Muscle of leg (tissue), 11 donors: ENCODE measurements around the gene SMIM36. TPM values are rescaled to one million over a fixed set of nuclear protein-coding genes. Genes with fewer than 3 reads are reported as not detected.
"Not testable (repeated sequence)": the region's sequence is repeated elsewhere in the genome, so short reads cannot be mapped to it uniquely, and the experiment has no call there.

Source experiments
- DNase-seq: peaks from one replicate; pipeline ENCODE4 v3.0.0; 2013
- H3K27ac ChIP-seq: one replicate; pipeline ENCODE4 v1.5.1; 2013; ENCODE audit warnings: mild to moderate bottlenecking, low read length, control low read depth
- H3K27me3 ChIP-seq: one replicate; pipeline ENCODE4 v1.6.1; 2013; ENCODE audit warnings: low read length; ENCODE audit not compliant: control insufficient read depth, insufficient read depth
- H3K36me3 ChIP-seq: one replicate; pipeline ENCODE4 v1.6.1; 2013; ENCODE audit warnings: low read length; ENCODE audit not compliant: control insufficient read depth, insufficient read depth
- H3K4me1 ChIP-seq: one replicate; pipeline ENCODE4 v1.6.1; 2013; ENCODE audit warnings: low read length; ENCODE audit not compliant: control insufficient read depth, insufficient read depth
- H3K4me3 ChIP-seq: one replicate; pipeline ENCODE4 v1.5.1; 2013; ENCODE audit warnings: low read length, control low read depth
- H3K9me3 ChIP-seq: replicated peaks from 2 replicates; pipeline ENCODE4 v1.6.1; 2013; ENCODE audit warnings: low read depth, low read length; ENCODE audit not compliant: control insufficient read depth
- WGBS: methylation state at CpG from one replicate; pipeline ENCODE4 v1.1.5; 2013; ENCODE audit warnings: missing lambda C conversion rate; ENCODE audit not compliant: insufficient coverage; 5-methylcytosine and 5-hydroxymethylcytosine counted together
- polyA plus RNA-seq, 8 donors: library from polyadenylated mRNA; unstranded; fragments of 120-200 nt; gene quantifications; one replicate each; pipeline versions ENCODE4 v1.2.1 to v1.2.3, GENCODE V29; 2013; ENCODE audit warnings: inconsistent platforms in 1 of 8, low replicate concordance in 1 of 8; ENCODE audit not compliant: insufficient read length in 8 of 8, insufficient read depth in 1 of 8
- total RNA-seq: library from RNA; stranded (reverse); fragments of 120-200 nt; gene quantifications from one replicate; pipeline ENCODE4 v1.2.4, GENCODE V29; 2013

SMIM36 gene
- total and polyA plus RNA-seq, 9 donors: 0.11 to 0.47 (median 0.13) TPM; not detected in 5

DNA sequence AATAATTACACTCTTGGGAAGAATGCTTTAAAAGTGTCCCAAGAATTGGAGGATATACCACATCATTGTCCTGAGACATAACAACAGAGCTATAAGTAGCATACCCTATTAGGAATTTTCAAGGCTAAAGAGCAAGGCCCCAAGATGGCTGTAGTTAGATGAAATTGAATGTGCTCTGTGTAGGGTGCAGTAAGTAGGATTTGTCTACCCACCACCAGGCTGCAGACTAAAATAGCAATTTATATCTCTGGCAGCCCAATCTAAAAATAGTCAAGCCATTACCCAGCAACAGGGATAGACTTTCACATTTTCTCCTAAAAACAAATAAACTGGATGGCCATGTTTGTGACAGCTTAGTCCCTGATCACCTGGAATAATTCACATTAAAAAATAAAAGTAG lies 95.3 kb downstream of the SMIM36 start:
- Histone ChIP-seq H3K4me3 (no peak overlapping the region), H3K36me3 (peaks cover 11% of the 10 kb centered on the region), H3K9me3 (peaks cover 2% of the 10 kb centered on the region), H3K27ac (no peak overlapping the region), H3K4me1 (peaks cover 9% of the 10 kb centered on the region), H3K27me3 (no peaks in the 10 kb centered on the region)
- DNase-seq: no peak

DNA sequence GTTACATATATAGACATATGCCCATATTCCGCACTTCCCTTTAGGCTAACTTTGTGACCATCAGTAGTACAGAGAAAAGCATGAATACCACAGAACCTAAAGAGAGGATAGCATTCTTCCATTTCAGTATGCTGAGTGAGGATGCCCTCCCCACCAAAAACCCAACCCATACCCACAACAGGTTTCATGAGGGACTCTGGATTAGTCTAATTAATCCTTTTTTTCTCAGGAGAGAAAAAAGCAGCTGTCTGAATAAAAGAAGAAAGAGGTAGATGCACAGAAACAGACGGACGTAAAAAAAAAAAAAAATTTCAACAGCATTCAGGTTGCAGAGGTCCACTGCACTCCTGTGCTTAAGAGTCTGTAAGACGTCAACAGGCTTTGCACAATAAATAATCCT lies 96.3 kb downstream of the SMIM36 start:
- no CpG with 5 or more reads among the region's 4 CpGs for WGBS
- DNase-seq: no peak
- no peak overlapping the region for H3K27ac ChIP-seq
- no peaks in the 10 kb centered on the region for H3K27me3 ChIP-seq
- peaks cover 2% of the 10 kb centered on the region for H3K9me3 ChIP-seq
- H3K4me3 ChIP-seq: no peak overlapping the region
- no peaks in the 10 kb centered on the region for H3K4me1 ChIP-seq
- peaks cover 16% of the 10 kb centered on the region for H3K36me3 ChIP-seq

GRCh38 chr17:55413825-55414489 lies 97.3 kb downstream of the SMIM36 start:
- peaks cover 23% of the 10 kb centered on the region for H3K36me3 ChIP-seq
- no peak for DNase-seq
- H3K4me1 ChIP-seq: no peaks in the 10 kb centered on the region
- peaks cover 2% of the 10 kb centered on the region for H3K9me3 ChIP-seq
- no peak overlapping the region for H3K27ac ChIP-seq
- H3K4me3 ChIP-seq: no peak overlapping the region
- H3K27me3 ChIP-seq: no peaks in the 10 kb centered on the region
- WGBS: 100% methylated on average over 1 of the region's 8 CpGs

DNA sequence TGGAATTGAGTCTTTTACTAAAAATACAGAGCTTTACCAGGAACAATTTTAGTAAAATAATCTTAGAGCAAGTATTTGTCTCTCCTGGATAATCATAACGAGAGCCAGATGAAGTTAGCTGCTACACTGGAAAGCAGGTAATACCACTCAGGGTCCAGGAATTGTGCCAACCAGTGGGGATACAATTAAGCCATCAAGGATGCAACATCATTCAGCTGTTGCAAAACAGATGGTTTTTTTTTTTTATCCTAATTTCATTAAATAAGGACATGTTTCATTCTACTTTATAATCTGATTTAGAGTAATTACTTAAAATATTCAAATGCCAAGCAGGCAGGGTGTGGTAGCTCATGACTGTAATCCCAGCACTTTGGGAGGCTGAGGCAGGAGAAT lies 99.8 kb downstream of the SMIM36 start:
- no peak overlapping the region for H3K4me3 ChIP-seq
- H3K27me3 ChIP-seq: no peaks in the 10 kb centered on the region
- H3K27ac ChIP-seq: no peak overlapping the region
- H3K4me1 ChIP-seq: no peaks in the 10 kb centered on the region
- DNase-seq: no peak
- 100% methylated on average over 1 of the region's 1 CpG for WGBS
- H3K9me3 ChIP-seq: peaks cover 2% of the 10 kb centered on the region
- peaks cover 23% of the 10 kb centered on the region for H3K36me3 ChIP-seq

GRCh38 chr17:55410722-55411462 lies 100.4 kb downstream of the SMIM36 start:
- Histone ChIP-seq H3K36me3 (peaks cover 28% of the 10 kb centered on the region), H3K4me3 (no peak overlapping the region), H3K4me1 (no peaks in the 10 kb centered on the region), H3K27ac (no peak overlapping the region), H3K27me3 (no peaks in the 10 kb centered on the region), H3K9me3 (no peaks in the 10 kb centered on the region)
- 100% methylated on average over 1 of the region's 5 CpGs for WGBS
- no peak for DNase-seq

DNA sequence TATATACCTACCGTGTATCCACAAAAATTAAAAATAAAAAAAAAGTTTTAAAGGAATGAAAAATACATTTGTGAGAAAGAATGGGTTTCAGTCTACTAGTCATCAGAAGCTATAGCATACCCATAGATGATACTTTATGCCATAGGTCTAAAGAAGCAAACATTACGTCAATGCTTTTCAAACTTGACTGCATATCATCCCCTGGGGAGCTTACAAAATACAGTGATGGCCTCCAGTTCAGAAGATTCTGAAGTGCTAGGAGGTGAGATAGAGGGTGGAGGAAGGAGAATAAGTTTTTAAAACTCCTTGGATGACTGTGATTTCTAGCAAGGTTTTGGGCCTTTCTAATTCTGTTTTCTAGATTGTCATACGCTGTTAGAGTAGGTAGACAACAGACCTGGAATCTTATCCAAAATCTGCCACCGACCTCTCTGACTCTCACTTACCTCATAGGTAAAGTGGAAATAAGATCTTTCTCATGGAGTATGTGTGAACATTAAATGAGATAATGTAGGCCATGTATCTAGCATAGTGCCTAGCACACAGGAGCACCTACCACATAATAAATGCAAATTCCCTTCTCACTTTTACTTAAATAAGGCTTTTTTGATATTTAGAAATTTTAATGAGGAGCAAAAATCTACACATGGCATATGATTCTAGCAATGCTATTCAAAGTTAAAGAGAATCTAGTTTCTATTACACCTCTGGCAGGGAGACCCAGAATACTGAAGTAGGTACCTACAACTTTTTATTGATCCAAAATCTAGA lies 102.0 kb downstream of the SMIM36 start:
- DNase-seq: no peak
- peaks cover 30% of the 10 kb centered on the region for H3K36me3 ChIP-seq
- WGBS: no CpG with 5 or more reads among the region's 4 CpGs
- no peaks in the 10 kb centered on the region for H3K27me3 ChIP-seq
- H3K27ac ChIP-seq: no peak overlapping the region
- H3K9me3 ChIP-seq: no peaks in the 10 kb centered on the region
- H3K4me3 ChIP-seq: no peak overlapping the region
- no peaks in the 10 kb centered on the region for H3K4me1 ChIP-seq

DNA sequence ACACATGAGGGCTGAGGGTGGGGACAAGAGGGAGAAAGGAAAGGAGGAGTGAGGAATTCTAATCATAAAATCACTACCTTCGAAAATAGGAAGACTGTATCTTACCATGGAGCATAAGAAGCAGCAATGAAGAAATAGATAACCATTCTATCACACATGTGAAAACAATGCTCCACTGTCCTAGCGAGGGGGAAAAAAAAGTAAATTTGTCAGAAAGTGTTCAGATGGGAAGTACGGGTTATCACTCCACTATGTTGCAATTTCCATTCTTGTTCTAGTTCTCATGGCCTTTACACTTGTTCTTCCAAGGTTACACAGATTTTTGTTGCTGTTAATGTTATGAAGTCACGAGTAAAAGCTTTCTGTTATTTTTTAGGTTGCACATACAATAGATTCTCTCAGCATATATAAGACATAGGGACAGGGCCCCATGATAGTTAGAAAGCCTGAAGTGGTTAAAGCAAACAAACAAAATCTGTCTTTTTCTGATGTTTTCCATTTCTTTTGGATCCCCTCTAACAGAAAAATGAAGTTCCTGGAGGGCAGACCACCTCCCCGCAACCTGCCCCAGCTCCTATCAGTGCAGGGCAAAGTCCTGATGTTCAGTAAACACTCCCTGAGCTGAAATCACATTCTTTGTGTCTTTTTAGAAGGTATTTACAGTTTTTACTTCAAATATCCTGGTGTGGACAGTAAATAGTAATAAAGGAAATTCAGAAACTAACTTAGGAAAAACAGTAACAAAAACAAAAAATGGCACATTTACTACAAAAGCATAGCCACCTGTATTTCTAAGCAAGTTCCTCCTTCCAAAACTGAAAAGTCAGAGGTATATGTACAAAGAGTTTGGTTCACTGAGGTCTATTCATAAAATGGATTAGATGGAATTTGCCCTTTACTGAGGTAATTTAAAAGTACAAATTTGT lies 103.3 kb downstream of the SMIM36 start:
- peaks cover 28% of the 10 kb centered on the region for H3K36me3 ChIP-seq
- WGBS: no CpG with 5 or more reads among the region's 5 CpGs
- H3K4me3 ChIP-seq: no peak overlapping the region
- no peaks in the 10 kb centered on the region for H3K4me1 ChIP-seq
- H3K27me3 ChIP-seq: no peaks in the 10 kb centered on the region
- H3K9me3 ChIP-seq: no peaks in the 10 kb centered on the region
- DNase-seq: no peak
- H3K27ac ChIP-seq: no peak overlapping the region

DNA sequence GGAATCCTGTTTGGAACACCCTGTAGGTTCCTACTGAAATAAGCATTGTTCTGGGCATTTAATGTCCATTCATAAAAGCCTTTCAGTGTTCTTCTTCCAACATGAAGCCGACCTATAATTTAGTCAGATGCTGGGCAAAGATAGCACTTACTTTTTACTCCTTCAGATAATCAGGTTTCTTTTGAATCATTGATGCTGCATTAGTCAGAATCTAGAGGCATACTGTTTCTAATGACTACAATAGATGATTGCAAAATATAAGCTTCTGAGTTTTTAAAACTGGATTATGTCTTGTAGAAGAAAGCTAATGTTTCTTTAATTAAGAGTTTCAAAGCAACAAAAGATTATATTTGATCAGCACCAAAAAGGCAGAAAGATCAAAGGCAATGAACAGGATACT lies 105.7 kb downstream of the SMIM36 start:
- H3K4me1 ChIP-seq: no peaks in the 10 kb centered on the region
- no peaks in the 10 kb centered on the region for H3K27me3 ChIP-seq
- no peak for DNase-seq
- WGBS: no CpG with 5 or more reads among the region's 1 CpG
- no peak overlapping the region for H3K4me3 ChIP-seq
- no peak overlapping the region for H3K27ac ChIP-seq
- H3K9me3 ChIP-seq: no peaks in the 10 kb centered on the region
- peaks cover 21% of the 10 kb centered on the region for H3K36me3 ChIP-seq

- H3K4me1 ChIP-seq: not testable (repeated sequence)
- peaks cover 20% of the 10 kb centered on the region for H3K36me3 ChIP-seq
Measured at GRCh38 chr17:55404197-55404596, 107.1 kb downstream of the SMIM36 start.

More at GRCh38 chr17:55404197-55404596, 107.1 kb downstream of the SMIM36 start:
- H3K4me3 ChIP-seq, H3K9me3 ChIP-seq, H3K27ac ChIP-seq, H3K27me3 ChIP-seq, DNase-seq: not testable (repeated sequence)
- no CpG with 5 or more reads among the region's 5 CpGs for WGBS
